Measurements from ENCODE around the gene ZBP1. TPM values are rescaled to one million over a fixed set of nuclear protein-coding genes. Genes with fewer than 3 reads are reported as not detected.

Gene ZBP1
- total RNA-seq, 1 donor from 2014 or later = not detected

- TF ChIP-seq CTCF (IDR thresholded peaks at IDR 0.05; ENCODE audit: unreplicated experiment) = no peak
- peaks cover 2% of the 10 kb centered on the region for H3K4me1 Mint-ChIP-seq
- no peak overlapping the region for H3K4me3 Mint-ChIP-seq
- no peak for DNase-seq (ENCODE audit: low spot score in 2 of 2, unreplicated experiment in 2 of 2)
- peaks cover 38% of the 10 kb centered on the region for H3K27me3 Mint-ChIP-seq (ENCODE audit: low read depth)
- peaks cover 3% of the 10 kb centered on the region for H3K9me3 Mint-ChIP-seq
- no peak overlapping the region for H3K27ac Mint-ChIP-seq
- H3K36me3 Mint-ChIP-seq = no peaks in the 10 kb centered on the region
These were observed 21.7 kb downstream of the ZBP1 start for GRCh38 chr20:57598491-57598890.

GRCh38 chr20:57598060-57598459 is 22.2 kb downstream of the ZBP1 start:
- TF ChIP-seq CTCF (IDR thresholded peaks at IDR 0.05; ENCODE audit: unreplicated experiment) = no peak
- Mint-ChIP-seq H3K4me3 (no peak overlapping the region), H3K36me3 (no peaks in the 10 kb centered on the region), H3K4me1 (peaks cover 4% of the 10 kb centered on the region), H3K9me3 (peaks cover 3% of the 10 kb centered on the region), H3K27ac (no peak overlapping the region), H3K27me3 (ENCODE audit: low read depth) (peaks cover 41% of the 10 kb centered on the region)
- DNase-seq (ENCODE audit: low spot score in 2 of 2, unreplicated experiment in 2 of 2) = no peak

- Mint-ChIP-seq H3K4me3 (no peak overlapping the region), H3K9me3 (peaks cover 3% of the 10 kb centered on the region), H3K27ac (no peak overlapping the region), H3K36me3 (no peaks in the 10 kb centered on the region), H3K4me1 (peaks cover 4% of the 10 kb centered on the region), H3K27me3 (ENCODE audit: low read depth) (peaks cover 43% of the 10 kb centered on the region)
- peak; percentile 70 to 87 for DNase-seq (ENCODE audit: low spot score in 2 of 2, unreplicated experiment in 2 of 2)
- TF ChIP-seq CTCF (IDR thresholded peaks at IDR 0.05; ENCODE audit: unreplicated experiment) = peak; percentile 98
These were observed 23.0 kb downstream of the ZBP1 start for GRCh38 chr20:57596998-57597939.

- no peak overlapping the region for H3K27ac Mint-ChIP-seq
- no peak for DNase-seq (ENCODE audit: low spot score in 2 of 2, unreplicated experiment in 2 of 2)
- no peaks in the 10 kb centered on the region for H3K9me3 Mint-ChIP-seq
- no peak for TF ChIP-seq CTCF (IDR thresholded peaks at IDR 0.05; ENCODE audit: unreplicated experiment)
- H3K36me3 Mint-ChIP-seq = no peaks in the 10 kb centered on the region
- H3K27me3 Mint-ChIP-seq (ENCODE audit: low read depth) = peaks cover 50% of the 10 kb centered on the region
- H3K4me3 Mint-ChIP-seq = no peak overlapping the region
- peaks cover 4% of the 10 kb centered on the region for H3K4me1 Mint-ChIP-seq
These were observed 23.9 kb downstream of the ZBP1 start for GRCh38 chr20:57596358-57596757.

GRCh38 chr20:57595041-57596030 is 24.9 kb downstream of the ZBP1 start:
- H3K27ac Mint-ChIP-seq = no peak overlapping the region
- no peak overlapping the region for H3K4me3 Mint-ChIP-seq
- no peak for TF ChIP-seq CTCF (IDR thresholded peaks at IDR 0.05; ENCODE audit: unreplicated experiment)
- peaks cover 4% of the 10 kb centered on the region for H3K4me1 Mint-ChIP-seq
- no peaks in the 10 kb centered on the region for H3K9me3 Mint-ChIP-seq
- no peaks in the 10 kb centered on the region for H3K36me3 Mint-ChIP-seq
- DNase-seq (ENCODE audit: low spot score in 2 of 2, unreplicated experiment in 2 of 2) = no peak
- peaks cover 55% of the 10 kb centered on the region for H3K27me3 Mint-ChIP-seq (ENCODE audit: low read depth)

All from mesothelial cell of epicardium (in vitro differentiated cells).